ENCODE data around the gene ZIC1.

ZIC1 gene

DNA sequence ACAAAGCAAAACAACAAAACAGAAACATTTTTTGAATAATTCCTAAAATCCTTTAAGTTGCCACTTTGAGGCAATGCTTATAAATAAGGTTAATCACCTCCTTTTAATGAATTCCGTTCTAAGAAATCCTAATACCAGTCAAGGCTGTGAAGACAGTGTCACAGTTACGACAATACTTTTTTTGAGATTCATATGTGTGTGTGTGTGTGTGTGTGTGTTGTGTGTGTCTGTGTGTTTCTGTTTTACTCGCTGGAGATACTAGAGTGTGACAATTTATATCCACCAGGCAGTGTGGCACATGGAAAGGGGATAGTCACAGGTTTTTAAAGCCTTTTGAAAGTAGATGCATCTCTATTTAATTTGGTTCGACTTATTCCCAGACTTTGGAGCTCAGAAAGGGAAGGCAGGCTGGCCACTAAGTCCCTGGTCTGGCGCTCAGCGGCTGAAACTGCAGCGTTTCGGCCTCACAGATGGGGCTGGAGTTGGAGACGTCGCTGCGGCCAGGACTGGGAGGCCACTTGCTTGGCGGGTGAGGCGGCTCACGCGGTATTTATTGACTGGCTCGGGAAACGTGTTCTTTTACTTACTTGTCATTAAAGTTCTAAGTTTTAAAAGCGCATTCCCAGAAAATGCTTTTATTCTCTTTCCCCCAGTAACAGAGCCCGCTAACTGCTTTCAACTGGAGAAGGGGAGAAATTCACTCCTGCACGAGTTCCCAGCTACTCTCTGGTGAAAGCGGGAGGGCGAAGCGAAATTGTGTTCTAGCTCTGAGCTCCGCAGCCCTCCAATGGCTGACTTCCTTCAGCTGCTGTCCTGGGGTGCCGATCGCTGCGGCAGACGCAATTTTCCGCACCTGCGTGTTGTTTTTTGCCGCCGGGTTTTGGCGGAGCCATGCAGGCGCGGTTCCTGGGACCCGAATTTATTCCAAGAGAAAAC lies 13.7 kb downstream of the ZIC1 start:
- DNase-seq (ENCODE audit: low read depth) = no peak

- no peak for DNase-seq (ENCODE audit: low read depth)
Observed at GRCh38 chr3:147423537-147423797, 14.3 kb downstream of the ZIC1 start.

GRCh38 chr3:147423798-147424580 lies 14.8 kb downstream of the ZIC1 start:
- DNase-seq (ENCODE audit: low read depth) = no peak

DNA sequence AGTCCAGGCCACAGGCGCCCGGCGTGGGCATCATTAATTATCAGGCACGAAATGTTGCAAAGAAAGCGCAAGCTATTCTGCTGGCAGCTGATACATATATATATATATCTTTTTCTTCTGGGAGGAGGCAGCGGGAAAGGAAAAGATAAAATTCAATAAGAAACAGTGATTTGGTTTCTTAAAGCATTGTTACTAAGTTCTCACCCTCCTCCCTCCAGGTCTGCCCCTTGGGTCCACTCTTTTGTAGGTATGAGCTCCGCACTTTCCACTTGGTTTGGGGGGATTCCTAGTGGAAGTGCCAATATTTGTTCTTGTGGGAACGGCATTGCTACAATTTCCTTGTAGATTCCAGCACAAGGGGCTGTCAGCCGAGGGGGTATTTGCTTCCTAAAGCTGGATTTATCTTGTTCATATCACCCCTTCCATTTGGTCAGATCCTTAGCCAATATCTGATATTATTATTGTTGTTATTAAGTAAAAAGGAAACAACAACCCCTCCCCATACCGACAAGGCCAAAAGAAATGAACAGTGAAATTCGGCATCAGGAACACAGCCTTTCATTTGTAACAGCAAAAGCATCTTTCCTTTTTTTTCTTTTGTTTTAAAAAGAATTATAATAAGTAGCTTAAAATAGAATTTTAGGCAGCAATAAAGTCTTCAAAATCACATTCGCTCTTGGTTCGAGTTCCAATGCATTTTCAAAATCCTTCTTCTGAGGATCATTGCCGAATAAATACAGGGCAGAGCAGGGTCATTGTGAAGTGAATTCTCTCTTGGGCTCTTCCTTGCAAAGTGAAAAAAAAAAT lies 15.6 kb downstream of the ZIC1 start:
- DNase-seq (ENCODE audit: low read depth) = no peak

DNA sequence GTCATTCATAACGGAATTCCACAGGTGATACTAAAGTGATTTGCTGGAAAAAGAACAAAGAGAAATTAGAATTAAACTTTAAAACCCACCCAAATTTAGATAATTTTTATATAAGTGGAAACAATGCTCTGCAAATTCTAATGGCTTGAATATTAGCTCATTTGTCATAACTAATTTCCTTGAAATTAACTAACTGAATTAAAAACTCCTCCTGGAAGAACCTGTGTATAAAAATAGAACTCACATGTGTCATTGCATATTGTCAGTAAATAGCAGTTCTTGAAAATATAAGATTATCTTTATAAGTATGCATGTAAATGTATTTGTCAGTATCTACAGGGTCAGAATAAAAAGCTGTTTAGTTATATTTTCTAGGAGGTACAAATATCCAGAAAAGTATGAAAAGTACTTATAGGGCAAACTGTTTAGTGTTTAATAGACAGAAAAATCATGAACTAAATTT lies 16.3 kb downstream of the ZIC1 start:
- no peak for DNase-seq (ENCODE audit: low read depth)

GRCh38 chr3:147426931-147427330 lies 17.8 kb downstream of the ZIC1 start:
- no peak for DNase-seq (ENCODE audit: low read depth)

- DNase-seq (ENCODE audit: low read depth) = no peak
Observed at GRCh38 chr3:147427746-147428145, 18.6 kb downstream of the ZIC1 start.

GRCh38 chr3:147428326-147428725 lies 19.2 kb downstream of the ZIC1 start:
- no peak for DNase-seq (ENCODE audit: low read depth)

- no peak for DNase-seq (ENCODE audit: low read depth)
Observed at GRCh38 chr3:147428754-147429153, 19.6 kb downstream of the ZIC1 start.

GRCh38 chr3:147431751-147432150 lies 22.6 kb downstream of the ZIC1 start:
- DNase-seq (ENCODE audit: low read depth) = no peak

DNA sequence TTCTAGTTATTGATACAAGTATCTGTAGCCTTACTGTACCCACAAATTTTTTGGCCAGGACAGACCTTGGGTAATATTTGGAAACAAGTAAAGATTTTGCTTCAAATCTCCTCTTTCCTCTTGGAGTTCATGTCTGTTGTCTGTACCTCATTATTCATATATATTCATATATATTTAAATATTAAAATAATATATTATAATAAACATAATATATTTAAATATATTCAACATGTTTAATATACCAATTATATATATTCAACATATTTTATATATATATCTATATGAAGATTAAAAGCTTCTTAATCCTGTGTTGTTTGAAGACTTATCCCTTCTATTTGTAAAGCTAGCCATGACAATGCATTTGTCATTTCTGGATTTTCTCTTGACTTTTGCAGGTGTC lies 38.1 kb downstream of the ZIC1 start:
- DNase-seq (ENCODE audit: low read depth) = no peak

DNA sequence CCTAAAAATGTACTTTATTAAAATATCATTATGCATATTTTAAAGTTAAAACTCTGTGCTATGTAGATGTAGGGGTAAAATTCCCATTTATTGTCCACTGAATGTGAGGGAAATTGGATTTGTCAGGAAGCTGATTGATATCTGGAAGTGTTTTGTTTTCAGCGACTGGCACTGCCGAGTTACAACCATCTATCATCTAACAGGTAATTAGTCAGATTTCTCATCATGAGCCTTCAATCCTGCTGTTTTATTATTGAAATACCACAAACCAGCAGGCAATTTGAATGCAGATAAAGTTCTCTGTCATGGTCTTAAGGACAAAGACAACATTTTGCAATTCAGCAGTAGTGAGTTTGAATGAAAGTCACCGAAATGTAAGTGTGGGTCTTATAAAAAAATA lies 40.5 kb downstream of the ZIC1 start:
- no peak for DNase-seq (ENCODE audit: low read depth)

- DNase-seq (ENCODE audit: low read depth) = no peak
Observed at GRCh38 chr3:147458995-147459704, 50.0 kb downstream of the ZIC1 start.

DNA sequence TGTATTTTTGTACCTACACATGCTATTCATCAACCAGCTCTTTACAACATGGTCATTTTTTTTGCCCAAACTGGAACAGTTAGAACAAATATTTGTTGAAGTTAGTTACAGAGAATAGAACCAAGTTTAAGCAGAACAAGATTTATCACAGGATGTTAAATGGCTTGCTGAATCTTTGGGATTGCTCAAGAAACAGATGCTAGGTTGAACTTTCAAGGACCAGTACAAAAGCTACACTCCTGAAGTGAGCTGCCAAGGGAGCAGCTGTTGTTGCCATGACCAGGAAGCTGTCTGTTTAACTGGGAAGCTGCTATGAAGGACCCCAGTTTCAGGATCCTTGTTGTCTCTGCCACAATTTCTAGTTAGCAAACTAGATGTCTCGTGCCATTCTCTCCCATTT lies 53.7 kb downstream of the ZIC1 start:
- DNase-seq (ENCODE audit: low read depth) = no peak

Data from stimulated activated CD8-positive, alpha-beta memory T cell treated with anti-CD3 and anti-CD28 coated beads, Interleukin-4, amount 100 ng/mL, for 24 hours (primary cell).